Loucy (cell line): ENCODE measurements around the gene DNAI1.

Experiments used
- H2AFZ ChIP-seq: fragments of 200-600 bp; sonication (generic); 2 replicates; pipeline ENCODE4 v1.6.0; 2016; ENCODE audit warnings: antibody characterized with exemption, mild to moderate bottlenecking, low read length, moderate library complexity
- H3F3A ChIP-seq: fragments of 200-600 bp; 2 replicates; pipeline ENCODE4 v1.6.0; 2016; ENCODE audit warnings: antibody characterized with exemption, low read depth, mild to moderate bottlenecking
- H3K27me3 ChIP-seq: fragments of 200-600 bp; sonication (generic); 2 replicates; pipeline ENCODE4 v1.6.1; 2014; ENCODE audit warnings: low read length, mild to moderate bottlenecking; ENCODE audit not compliant: insufficient read depth, poor library complexity, severe bottlenecking
- H3K36me3 ChIP-seq: fragments of 200-600 bp; sonication (generic); 2 replicates; pipeline ENCODE4 v1.6.1; 2016; ENCODE audit warnings: low read length; ENCODE audit not compliant: insufficient read depth
- H3K4me1 ChIP-seq: fragments of 200-600 bp; sonication (generic); 2 replicates; pipeline ENCODE4 v1.5.1; 2014; ENCODE audit warnings: low read length, mild to moderate bottlenecking; ENCODE audit not compliant: insufficient read depth, poor library complexity, severe bottlenecking
- H3K4me2 ChIP-seq: fragments of 200-600 bp; sonication (generic); 2 replicates; pipeline ENCODE4 v1.6.0; 2014; ENCODE audit warnings: antibody characterized with exemption, low read length, low read depth, mild to moderate bottlenecking; ENCODE audit not compliant: poor library complexity, severe bottlenecking
- H3K4me3 ChIP-seq: fragments of 200-600 bp; sonication (generic); 2 replicates; pipeline ENCODE4 v1.5.1; 2014; ENCODE audit warnings: low read length, mild to moderate bottlenecking, mixed read lengths; ENCODE audit not compliant: poor library complexity, severe bottlenecking
- H3K79me2 ChIP-seq: fragments of 200-600 bp; sonication (generic); 2 replicates; pipeline ENCODE4 v1.6.1; 2014; ENCODE audit warnings: low read length; ENCODE audit not compliant: insufficient read depth
- H3K9ac ChIP-seq: fragments of 200-600 bp; sonication (generic); 2 replicates; pipeline ENCODE4 v1.6.0; 2014; ENCODE audit warnings: mild to moderate bottlenecking, low read depth, low read length, moderate library complexity; ENCODE audit not compliant: poor library complexity, severe bottlenecking
- H3K9me2 ChIP-seq: fragments of 200-600 bp; sonication (generic); replicated peaks from 2 replicates; pipeline ENCODE4 v1.6.1; 2016; ENCODE audit warnings: low read depth, low read length, mixed read lengths
- H3K9me3 ChIP-seq: fragments of 200-600 bp; sonication (generic); 2 replicates; pipeline ENCODE4 v1.6.1; 2014; ENCODE audit warnings: mild to moderate bottlenecking, antibody characterized with exemption, low read length, low read depth; ENCODE audit not compliant: insufficient read depth
- H4K20me1 ChIP-seq: fragments of 200-600 bp; sonication (generic); 2 replicates; pipeline ENCODE4 v1.6.0; 2014; ENCODE audit warnings: antibody characterized with exemption, low read length, mild to moderate bottlenecking; ENCODE audit not compliant: insufficient read depth, poor library complexity, severe bottlenecking
- CTCF ChIP-seq: fragments of 200-600 bp; sonication (generic); conservative IDR thresholded peaks from 2 replicates; pipeline ENCODE4 v1.5.1; 2014; ENCODE audit warnings: mild to moderate bottlenecking, antibody characterized with exemption, low read length
- EZH2phosphoT487 ChIP-seq: fragments of 200-600 bp; IDR thresholded peaks from 2 replicates; pipeline ENCODE4 v1.6.1; 2018; ENCODE audit warnings: antibody characterized with exemption, mild to moderate bottlenecking, moderate library complexity, borderline replicate concordance

The DNAI1 gene

GRCh38 chr9:34484678-34485077 is 26.1 kb downstream of the DNAI1 start:
- H2AFZ ChIP-seq = no peak overlapping the region
- no peaks in the 10 kb centered on the region for H4K20me1 ChIP-seq
- H3K9me3 ChIP-seq = no peaks in the 10 kb centered on the region
- no peaks in the 10 kb centered on the region for H3K4me1 ChIP-seq
- no peak overlapping the region for H3K9ac ChIP-seq
- H3K4me2 ChIP-seq = no peak overlapping the region
- no peak overlapping the region for H3K4me3 ChIP-seq
- no peaks in the 10 kb centered on the region for H3K79me2 ChIP-seq
- H3K9me2 ChIP-seq = no peaks in the 10 kb centered on the region
- H3K36me3 ChIP-seq = no peaks in the 10 kb centered on the region
- TF ChIP-seq EZH2phosphoT487 (no peak), CTCF (no peak)
- no peaks in the 10 kb centered on the region for H3K27me3 ChIP-seq
- H3F3A ChIP-seq = no peaks in the 10 kb centered on the region

- Histone ChIP-seq H3K4me1 (no peaks in the 10 kb centered on the region), H3K79me2 (no peaks in the 10 kb centered on the region), H3K9me3 (no peaks in the 10 kb centered on the region), H4K20me1 (no peaks in the 10 kb centered on the region), H3K9me2 (no peaks in the 10 kb centered on the region), H2AFZ (no peak overlapping the region), H3K9ac (no peak overlapping the region), H3K36me3 (no peaks in the 10 kb centered on the region), H3K27me3 (no peaks in the 10 kb centered on the region), H3K4me3 (no peak overlapping the region), H3K4me2 (no peak overlapping the region), H3F3A (no peaks in the 10 kb centered on the region)
- TF ChIP-seq CTCF (no peak), EZH2phosphoT487 (no peak)
Observed at GRCh38 chr9:34485822-34486221, 27.2 kb downstream of the DNAI1 start.

GRCh38 chr9:34486572-34486971 is 28.0 kb downstream of the DNAI1 start:
- no peaks in the 10 kb centered on the region for H3K9me2 ChIP-seq
- H2AFZ ChIP-seq = no peak overlapping the region
- H3K79me2 ChIP-seq = no peaks in the 10 kb centered on the region
- no peak overlapping the region for H3K4me2 ChIP-seq
- no peak overlapping the region for H3K4me3 ChIP-seq
- no peaks in the 10 kb centered on the region for H3K27me3 ChIP-seq
- H4K20me1 ChIP-seq = no peaks in the 10 kb centered on the region
- no peaks in the 10 kb centered on the region for H3K4me1 ChIP-seq
- H3F3A ChIP-seq = no peaks in the 10 kb centered on the region
- H3K9ac ChIP-seq = no peak overlapping the region
- TF ChIP-seq CTCF = no peak
- TF ChIP-seq EZH2phosphoT487 = no peak
- no peaks in the 10 kb centered on the region for H3K36me3 ChIP-seq
- no peaks in the 10 kb centered on the region for H3K9me3 ChIP-seq
